ENCODE results near the gene KYNU.
"Not testable (repeated sequence)": the region's sequence is repeated elsewhere in the genome, so short reads cannot be mapped to it uniquely, and the experiment has no call there.

KYNU gene

DNA sequence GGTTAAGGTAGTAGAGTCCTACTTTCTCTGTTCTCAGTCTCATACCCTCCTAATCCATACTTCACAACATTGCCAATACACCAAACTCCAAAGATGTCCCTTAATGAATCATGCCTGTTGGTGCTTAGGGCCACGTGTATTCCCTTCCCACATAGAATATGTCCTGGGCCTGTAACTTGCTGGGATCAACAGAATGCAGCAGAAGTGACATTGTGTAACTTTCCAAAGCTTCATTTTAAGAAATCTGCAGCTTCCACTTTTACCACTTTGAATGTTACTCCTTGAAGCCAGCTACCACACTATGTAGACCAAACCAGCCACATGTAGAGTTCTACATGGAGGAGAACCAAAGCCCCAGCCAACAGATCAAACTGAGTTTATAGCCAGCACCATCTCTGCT, 193.2 kb downstream of the KYNU start:
- Histone ChIP-seq H3K27ac (ENCODE audit: low read depth, low read length) (no peak overlapping the region), H3K27me3 (ENCODE audit: control insufficient read depth, insufficient read depth, low read length) (no peaks in the 10 kb centered on the region), H3K36me3 (ENCODE audit: control insufficient read depth, insufficient read depth, low read length) (no peaks in the 10 kb centered on the region), H3K9ac (ENCODE audit: low read length) (no peak overlapping the region), H3K4me3 (ENCODE audit: low read length) (no peak overlapping the region), H3K4me1 (ENCODE audit: control insufficient read depth, insufficient read depth, low read length) (no peaks in the 10 kb centered on the region)

DNA sequence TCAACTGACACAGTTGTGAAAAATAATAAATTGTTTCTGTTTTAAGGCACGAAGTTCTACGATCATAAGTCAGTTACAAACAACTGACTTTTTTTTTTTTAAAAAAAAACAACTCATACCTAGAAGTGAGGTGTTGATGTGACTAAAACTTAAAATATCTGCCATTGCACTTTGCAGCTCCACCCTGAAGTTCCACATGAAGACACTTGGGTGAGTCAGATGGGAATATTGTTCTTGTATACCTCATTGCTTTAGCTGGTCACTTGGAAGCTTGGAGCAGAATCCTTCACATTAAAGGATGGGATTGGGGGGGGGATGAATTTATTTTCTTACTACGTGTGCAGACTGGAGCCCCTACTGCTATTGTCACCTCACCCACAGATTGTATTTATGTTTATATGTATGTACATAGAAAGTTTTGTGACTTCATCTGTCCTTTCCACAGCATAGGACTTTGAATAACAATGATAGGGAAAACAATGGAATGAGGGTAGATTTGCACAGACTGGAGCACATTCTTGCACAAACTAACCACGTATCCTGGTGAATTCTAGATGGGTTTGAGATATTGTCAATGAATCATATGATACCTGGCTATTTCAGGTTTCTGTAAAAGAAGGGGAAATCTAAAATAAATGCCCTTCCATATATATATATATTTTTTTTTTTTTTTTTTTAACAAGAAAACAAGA, 193.9 kb downstream of the KYNU start:
- no peak overlapping the region for H3K27ac ChIP-seq (ENCODE audit: low read depth, low read length)
- H3K9ac ChIP-seq (ENCODE audit: low read length), result no peak overlapping the region
- no peaks in the 10 kb centered on the region for H3K4me1 ChIP-seq (ENCODE audit: control insufficient read depth, insufficient read depth, low read length)
- H3K36me3 ChIP-seq (ENCODE audit: control insufficient read depth, insufficient read depth, low read length), result no peaks in the 10 kb centered on the region
- no peaks in the 10 kb centered on the region for H3K27me3 ChIP-seq (ENCODE audit: control insufficient read depth, insufficient read depth, low read length)
- H3K4me3 ChIP-seq (ENCODE audit: low read length), result no peak overlapping the region

- not testable (repeated sequence) for H3K4me3 ChIP-seq (ENCODE audit: low read length); H3K4me1 ChIP-seq (ENCODE audit: control insufficient read depth, insufficient read depth, low read length); H3K36me3 ChIP-seq (ENCODE audit: control insufficient read depth, insufficient read depth, low read length); H3K27me3 ChIP-seq (ENCODE audit: control insufficient read depth, insufficient read depth, low read length); H3K9ac ChIP-seq (ENCODE audit: low read length); H3K27ac ChIP-seq (ENCODE audit: low read depth, low read length)
These were observed 197.4 kb downstream of the KYNU start for GRCh38 chr2:143074913-143075312.

DNA sequence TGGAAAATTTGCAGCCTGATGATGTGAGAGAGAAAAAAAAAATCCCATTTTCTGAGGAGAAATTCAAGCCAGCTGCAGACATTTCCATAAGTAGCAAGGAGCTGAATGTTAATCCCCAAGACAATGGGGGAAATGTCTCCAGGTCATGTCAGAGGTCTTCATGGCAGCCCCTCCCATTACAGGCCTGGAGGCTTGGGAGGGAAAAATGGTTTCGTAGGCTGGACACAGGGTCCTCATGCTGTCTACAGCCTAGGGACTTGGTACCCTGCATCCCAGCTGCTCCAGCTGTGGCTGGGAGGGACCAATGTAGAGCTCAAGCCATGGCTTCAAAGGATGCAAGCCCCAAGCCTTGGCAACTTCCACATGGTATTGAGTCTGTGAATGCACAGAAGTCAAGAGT, 198.2 kb downstream of the KYNU start:
- Histone ChIP-seq H3K4me3 (ENCODE audit: low read length) (no peak overlapping the region), H3K27ac (ENCODE audit: low read depth, low read length) (no peak overlapping the region), H3K4me1 (ENCODE audit: control insufficient read depth, insufficient read depth, low read length) (no peaks in the 10 kb centered on the region), H3K36me3 (ENCODE audit: control insufficient read depth, insufficient read depth, low read length) (no peaks in the 10 kb centered on the region), H3K9ac (ENCODE audit: low read length) (no peak overlapping the region), H3K27me3 (ENCODE audit: control insufficient read depth, insufficient read depth, low read length) (no peaks in the 10 kb centered on the region)

GRCh38 chr2:143078104-143078503, 200.6 kb downstream of the KYNU start:
- Histone ChIP-seq H3K4me1 (ENCODE audit: control insufficient read depth, insufficient read depth, low read length) (no peaks in the 10 kb centered on the region), H3K36me3 (ENCODE audit: control insufficient read depth, insufficient read depth, low read length) (no peaks in the 10 kb centered on the region), H3K4me3 (ENCODE audit: low read length) (no peak overlapping the region), H3K9ac (ENCODE audit: low read length) (no peak overlapping the region), H3K27me3 (ENCODE audit: control insufficient read depth, insufficient read depth, low read length) (no peaks in the 10 kb centered on the region), H3K27ac (ENCODE audit: low read depth, low read length) (no peak overlapping the region)

GRCh38 chr2:143081616-143082015, 204.2 kb downstream of the KYNU start:
- no peak overlapping the region for H3K27ac ChIP-seq (ENCODE audit: low read depth, low read length)
- H3K27me3 ChIP-seq (ENCODE audit: control insufficient read depth, insufficient read depth, low read length), result no peaks in the 10 kb centered on the region
- no peak overlapping the region for H3K9ac ChIP-seq (ENCODE audit: low read length)
- H3K36me3 ChIP-seq (ENCODE audit: control insufficient read depth, insufficient read depth, low read length), result no peaks in the 10 kb centered on the region
- H3K4me1 ChIP-seq (ENCODE audit: control insufficient read depth, insufficient read depth, low read length), result no peaks in the 10 kb centered on the region
- no peak overlapping the region for H3K4me3 ChIP-seq (ENCODE audit: low read length)

- H3K36me3 ChIP-seq (ENCODE audit: control insufficient read depth, insufficient read depth, low read length), result no peaks in the 10 kb centered on the region
- no peak overlapping the region for H3K4me3 ChIP-seq (ENCODE audit: low read length)
- H3K27me3 ChIP-seq (ENCODE audit: control insufficient read depth, insufficient read depth, low read length), result no peaks in the 10 kb centered on the region
- H3K9ac ChIP-seq (ENCODE audit: low read length), result no peak overlapping the region
- H3K27ac ChIP-seq (ENCODE audit: low read depth, low read length), result no peak overlapping the region
- H3K4me1 ChIP-seq (ENCODE audit: control insufficient read depth, insufficient read depth, low read length), result no peaks in the 10 kb centered on the region
These were observed 206.2 kb downstream of the KYNU start for GRCh38 chr2:143083636-143084035.

DNA sequence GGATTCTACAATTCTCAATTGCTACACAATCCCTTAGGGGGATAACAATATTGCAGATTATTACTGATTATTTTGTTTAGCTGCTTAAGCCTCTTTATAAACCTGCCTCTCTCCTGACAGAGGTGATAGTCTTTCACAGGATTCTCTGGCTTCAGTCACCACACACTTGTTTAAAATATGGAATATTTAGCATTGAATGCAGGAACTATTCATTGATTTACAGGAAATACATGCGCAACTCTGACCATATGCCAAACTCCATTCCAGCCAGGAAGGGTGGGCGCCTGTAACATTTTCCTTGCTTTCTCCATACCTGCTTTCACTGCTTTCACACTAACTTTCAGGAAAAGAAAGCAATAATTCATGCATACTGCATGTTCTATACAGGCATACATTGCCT, 207.0 kb downstream of the KYNU start:
- Histone ChIP-seq H3K4me1 (ENCODE audit: control insufficient read depth, insufficient read depth, low read length) (no peaks in the 10 kb centered on the region), H3K27ac (ENCODE audit: low read depth, low read length) (no peak overlapping the region), H3K4me3 (ENCODE audit: low read length) (no peak overlapping the region), H3K27me3 (ENCODE audit: control insufficient read depth, insufficient read depth, low read length) (no peaks in the 10 kb centered on the region), H3K36me3 (ENCODE audit: control insufficient read depth, insufficient read depth, low read length) (no peaks in the 10 kb centered on the region), H3K9ac (ENCODE audit: low read length) (no peak overlapping the region)

DNA sequence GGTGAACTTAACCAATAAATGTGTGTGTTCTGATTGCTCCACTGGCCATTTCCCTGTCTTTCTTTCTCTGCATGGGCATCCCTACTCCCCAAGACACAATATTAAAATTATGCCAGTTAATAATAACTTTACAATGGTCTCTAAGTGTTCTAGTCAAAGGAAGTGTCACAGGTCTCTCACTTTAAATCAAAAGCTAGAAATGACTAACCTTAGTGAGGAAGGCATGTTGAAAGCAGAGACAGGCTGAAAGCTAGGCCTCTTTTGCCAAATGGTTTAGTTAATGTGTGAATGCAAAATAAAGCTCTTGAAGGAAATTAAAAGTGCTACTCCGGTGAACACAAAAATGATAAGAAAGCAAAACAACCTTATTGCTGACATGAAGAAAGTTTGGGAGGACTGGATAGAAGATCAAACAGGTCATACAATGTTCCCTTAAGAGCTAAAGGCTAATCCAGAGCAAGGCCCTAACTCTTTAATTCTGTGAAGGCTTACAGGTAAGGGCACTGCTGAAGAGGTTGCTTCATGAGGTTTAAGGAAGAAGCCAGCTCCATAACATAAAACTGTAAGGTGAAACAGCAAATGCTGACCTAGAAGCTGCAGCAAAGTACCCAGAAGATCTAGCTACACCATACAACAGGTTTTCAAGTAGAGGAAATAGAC, 207.8 kb downstream of the KYNU start:
- Histone ChIP-seq H3K4me3 (ENCODE audit: low read length) (no peak overlapping the region), H3K4me1 (ENCODE audit: control insufficient read depth, insufficient read depth, low read length) (no peaks in the 10 kb centered on the region), H3K9ac (ENCODE audit: low read length) (no peak overlapping the region), H3K27ac (ENCODE audit: low read depth, low read length) (no peak overlapping the region), H3K36me3 (ENCODE audit: control insufficient read depth, insufficient read depth, low read length) (no peaks in the 10 kb centered on the region), H3K27me3 (ENCODE audit: control insufficient read depth, insufficient read depth, low read length) (no peaks in the 10 kb centered on the region)

- Histone ChIP-seq H3K4me3 (ENCODE audit: low read length) (no peak overlapping the region), H3K4me1 (ENCODE audit: control insufficient read depth, insufficient read depth, low read length) (no peaks in the 10 kb centered on the region), H3K36me3 (ENCODE audit: control insufficient read depth, insufficient read depth, low read length) (no peaks in the 10 kb centered on the region), H3K27me3 (ENCODE audit: control insufficient read depth, insufficient read depth, low read length) (no peaks in the 10 kb centered on the region), H3K9ac (ENCODE audit: low read length) (no peak overlapping the region), H3K27ac (ENCODE audit: low read depth, low read length) (no peak overlapping the region)
These were observed 209.6 kb downstream of the KYNU start for GRCh38 chr2:143087033-143087432.

- Histone ChIP-seq H3K4me1 (ENCODE audit: control insufficient read depth, insufficient read depth, low read length) (no peaks in the 10 kb centered on the region), H3K27ac (ENCODE audit: low read depth, low read length) (no peak overlapping the region), H3K9ac (ENCODE audit: low read length) (no peak overlapping the region), H3K4me3 (ENCODE audit: low read length) (no peak overlapping the region), H3K27me3 (ENCODE audit: control insufficient read depth, insufficient read depth, low read length) (no peaks in the 10 kb centered on the region), H3K36me3 (ENCODE audit: control insufficient read depth, insufficient read depth, low read length) (no peaks in the 10 kb centered on the region)
These were observed 210.9 kb downstream of the KYNU start for GRCh38 chr2:143088388-143088787.

GRCh38 chr2:143089520-143089919, 212.1 kb downstream of the KYNU start:
- H3K4me1 ChIP-seq (ENCODE audit: control insufficient read depth, insufficient read depth, low read length); H3K4me3 ChIP-seq (ENCODE audit: low read length); H3K27me3 ChIP-seq (ENCODE audit: control insufficient read depth, insufficient read depth, low read length); H3K36me3 ChIP-seq (ENCODE audit: control insufficient read depth, insufficient read depth, low read length); H3K9ac ChIP-seq (ENCODE audit: low read length); H3K27ac ChIP-seq (ENCODE audit: low read depth, low read length): not testable (repeated sequence)
